Ishikawa (cell line): ENCODE data around the gene GASK1A.

Experiments
- EP300 ChIP-seq: IDR thresholded peaks from 2 replicates; pipeline ENCODE4 v1.6.1; 2012; ENCODE audit warnings: borderline replicate concordance
- FOXM1 ChIP-seq: IDR thresholded peaks from 2 replicates; pipeline ENCODE4 v1.6.1; 2012; ENCODE audit warnings: low read depth, borderline replicate concordance
- MAX ChIP-seq: IDR thresholded peaks from 2 replicates; pipeline ENCODE4 v1.6.1; 2012
- RAD21 ChIP-seq: IDR thresholded peaks from 2 replicates; pipeline ENCODE4 v1.6.1; 2012; ENCODE audit warnings: low read depth
- REST ChIP-seq: IDR thresholded peaks from 2 replicates; pipeline ENCODE4 v1.6.1; 2012; ENCODE audit warnings: low read depth, mild to moderate bottlenecking
- TAF1 ChIP-seq: IDR thresholded peaks from 2 replicates; pipeline ENCODE4 v1.6.1; 2012; ENCODE audit warnings: low read depth, mild to moderate bottlenecking
- TCF12 ChIP-seq: IDR thresholded peaks from 2 replicates; pipeline ENCODE4 v1.6.1; 2012; ENCODE audit warnings: low read depth
- TEAD4 ChIP-seq: IDR thresholded peaks from 2 replicates; pipeline ENCODE4 v1.6.1; 2012
- YY1 ChIP-seq: IDR thresholded peaks from 2 replicates; pipeline ENCODE4 v1.6.1; 2012; ENCODE audit warnings: low read depth
- ZBTB7A ChIP-seq: IDR thresholded peaks from 2 replicates; pipeline ENCODE4 v1.6.1; 2012; ENCODE audit warnings: low read depth

- TF ChIP-seq REST (no peak), ZBTB7A (no peak), TCF12 (no peak), EP300 (no peak), YY1 (no peak), TEAD4 (no peak), RAD21 (no peak), MAX (no peak), FOXM1 (no peak), TAF1 (no peak)
Observed at GRCh38 chr3:43072361-43072760, 93.2 kb downstream of the GASK1A start.
